SW480 (cell line): ENCODE measurements around the gene AKAP10.
"Not testable (repeated sequence)": the region's sequence is repeated elsewhere in the genome, so short reads cannot be mapped to it uniquely, and the experiment has no call there.

Experiments
- DNase-seq: peaks from one replicate; pipeline ENCODE4 v3.0.0-alpha.2; 2016; ENCODE audit warnings: low spot score

AKAP10 gene

DNA sequence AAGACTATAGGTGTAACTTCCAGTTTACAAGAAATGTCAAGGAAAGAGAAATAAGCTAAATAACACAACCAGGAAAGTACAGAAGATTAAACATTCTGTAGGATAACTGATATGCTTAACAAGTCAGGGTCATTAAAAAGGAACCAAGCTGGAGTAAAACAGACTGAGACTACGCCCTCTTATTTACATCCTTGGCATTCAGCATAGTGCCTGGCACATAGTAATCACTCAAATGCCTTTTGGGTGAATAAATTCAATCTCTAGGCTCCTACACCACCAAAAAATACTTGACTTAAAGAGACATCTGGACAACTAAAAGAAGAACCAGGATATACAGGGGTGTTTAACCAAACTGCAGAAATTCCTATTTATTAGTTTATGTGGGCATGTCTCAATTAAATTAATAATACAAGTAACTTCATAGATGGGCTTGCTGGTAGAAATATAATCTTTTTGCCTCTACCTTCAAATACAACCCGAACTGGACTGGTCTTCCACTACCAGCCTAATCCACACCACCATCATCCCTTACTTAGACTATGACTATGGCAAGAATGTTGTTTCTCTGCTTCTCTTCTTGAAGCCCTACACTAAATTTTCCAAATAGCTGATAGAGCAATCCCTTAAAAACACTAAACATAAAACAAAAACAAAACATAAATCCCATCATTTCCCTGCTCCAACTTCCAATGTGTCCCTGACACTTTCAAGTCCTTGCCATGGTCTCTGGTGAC is 62.2 kb downstream of the AKAP10 start:
- no peak for DNase-seq

DNA sequence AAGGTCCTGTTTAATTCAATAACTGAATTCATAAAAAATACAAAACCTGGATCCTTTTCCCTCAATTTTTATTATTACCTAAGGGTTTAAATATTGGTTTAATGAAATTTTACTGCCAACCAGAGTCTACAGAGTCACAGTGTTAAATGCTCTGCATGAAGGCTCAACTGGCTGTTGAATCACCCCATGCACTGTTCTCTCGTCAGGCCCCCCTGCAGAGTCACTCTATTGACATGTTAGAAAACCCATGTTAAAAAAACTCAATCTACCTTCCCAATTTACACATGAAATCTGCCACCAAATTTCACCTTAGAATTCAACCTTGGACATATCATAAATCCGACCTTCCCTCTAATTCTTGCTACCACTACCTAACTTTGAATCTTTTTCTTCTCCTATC is 66.6 kb downstream of the AKAP10 start:
- DNase-seq = no peak

DNA sequence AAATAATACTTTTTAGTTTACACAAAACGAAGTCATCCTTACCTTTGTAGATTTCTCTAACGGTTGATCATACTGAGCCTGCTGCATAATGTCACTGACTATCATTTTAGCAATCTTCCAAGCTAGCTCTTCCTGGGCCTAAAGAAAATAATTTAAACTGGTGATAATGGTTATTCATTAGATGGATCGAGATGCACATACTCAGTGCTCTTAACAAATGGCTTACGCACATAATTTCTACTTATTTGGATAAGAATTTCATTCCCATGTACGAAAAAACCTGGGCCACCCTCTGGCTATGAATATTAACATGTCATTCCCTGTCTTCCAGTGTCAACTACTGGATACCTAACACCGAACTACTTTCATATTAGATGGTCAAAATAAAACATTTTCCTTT is 68.5 kb downstream of the AKAP10 start:
- DNase-seq = no peak

DNA sequence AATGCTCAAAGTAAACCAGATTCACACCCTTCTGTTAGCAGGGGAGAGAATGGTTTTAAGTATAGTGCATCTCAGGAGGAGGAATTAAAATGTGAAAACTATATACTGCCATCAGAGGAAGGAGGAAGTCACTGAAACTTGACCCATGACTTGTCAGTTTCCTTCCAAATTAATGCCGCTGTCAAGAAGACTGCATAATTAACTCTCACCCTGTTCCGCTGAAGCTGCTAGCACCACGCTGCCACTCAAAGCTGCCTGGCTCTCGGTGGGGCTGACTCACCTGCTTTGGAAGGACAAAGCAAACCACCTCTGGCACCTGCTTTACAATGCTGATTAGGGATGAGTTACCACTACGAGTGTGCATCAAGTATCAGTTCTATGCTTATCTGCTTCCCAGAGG is 72.1 kb downstream of the AKAP10 start:
- no peak for DNase-seq

DNA sequence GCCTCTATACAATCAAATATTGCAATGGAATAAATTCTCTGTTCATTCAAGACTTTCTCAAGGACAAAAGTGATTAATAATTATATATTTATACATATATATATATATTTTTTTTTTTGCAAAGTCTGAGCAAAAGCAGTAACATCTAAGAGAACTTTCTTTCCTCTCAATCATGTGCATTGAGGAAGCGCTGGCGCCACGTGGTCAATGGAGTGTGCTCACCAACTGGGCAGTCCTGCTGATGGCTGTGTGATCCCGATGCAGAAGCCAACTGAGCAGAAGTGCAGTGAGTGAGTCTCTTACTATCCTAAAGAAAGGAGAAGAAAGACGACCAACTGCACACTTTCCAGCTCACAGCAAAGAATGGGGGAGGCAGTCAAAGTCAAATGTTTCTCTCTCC is 72.7 kb downstream of the AKAP10 start:
- no peak for DNase-seq

DNA sequence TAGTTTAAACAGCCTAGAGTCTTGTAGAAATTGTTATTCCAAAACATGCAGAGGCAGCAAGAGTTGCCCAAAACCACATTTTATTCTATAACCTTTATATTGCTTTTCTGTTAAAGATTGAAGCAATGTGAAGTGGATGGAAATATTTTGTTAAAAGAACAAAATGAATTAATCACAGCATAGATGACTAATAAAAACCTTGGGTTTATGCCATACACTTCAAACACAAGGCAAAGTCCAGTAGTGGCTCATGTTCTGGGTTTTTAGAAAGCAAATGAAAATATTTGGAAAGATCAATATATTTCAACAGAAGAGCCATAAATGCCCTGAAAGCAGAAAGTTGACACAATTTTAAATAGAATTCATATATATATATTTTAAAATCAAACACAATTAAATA is 73.2 kb downstream of the AKAP10 start:
- no peak for DNase-seq

DNA sequence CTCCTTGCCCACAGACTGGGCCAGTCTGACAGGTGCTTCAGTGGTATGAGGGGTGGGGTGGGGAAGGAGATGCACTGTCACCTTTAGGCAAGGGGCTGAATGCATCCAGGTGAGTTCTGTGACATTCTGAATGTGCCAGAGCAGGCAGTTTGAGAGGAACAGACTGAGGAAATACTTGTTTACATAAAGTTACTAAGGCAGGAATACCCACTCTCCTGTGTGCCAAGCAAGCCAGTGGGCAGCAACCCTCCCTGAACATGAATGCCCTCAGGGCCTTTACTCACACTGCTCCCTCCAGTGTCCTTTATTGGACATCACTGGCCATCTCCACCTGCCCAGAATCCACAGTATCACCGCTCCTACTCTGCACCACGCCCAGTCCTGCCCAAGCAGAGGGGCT is 76.8 kb downstream of the AKAP10 start:
- DNase-seq = no peak

DNA sequence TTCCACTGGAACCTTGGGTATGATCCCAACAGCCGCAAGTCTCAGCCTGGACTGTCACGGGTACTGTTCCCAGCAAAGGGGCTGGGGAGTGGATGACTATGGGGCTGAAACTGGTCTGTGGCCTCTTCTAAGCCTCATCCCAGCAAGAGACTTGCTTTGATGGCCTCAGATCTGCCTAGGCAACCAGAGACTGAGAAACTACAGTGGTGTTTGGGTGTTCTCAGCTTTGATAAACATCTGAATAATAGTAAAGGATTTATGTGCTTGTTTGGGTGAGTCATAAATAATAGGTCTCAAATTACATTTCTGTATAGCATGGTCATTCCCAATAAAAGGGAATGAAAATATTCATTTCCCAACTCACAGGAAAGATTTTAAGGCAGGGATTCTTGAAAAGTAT is 79.7 kb downstream of the AKAP10 start:
- peak; percentile 42 for DNase-seq

DNA sequence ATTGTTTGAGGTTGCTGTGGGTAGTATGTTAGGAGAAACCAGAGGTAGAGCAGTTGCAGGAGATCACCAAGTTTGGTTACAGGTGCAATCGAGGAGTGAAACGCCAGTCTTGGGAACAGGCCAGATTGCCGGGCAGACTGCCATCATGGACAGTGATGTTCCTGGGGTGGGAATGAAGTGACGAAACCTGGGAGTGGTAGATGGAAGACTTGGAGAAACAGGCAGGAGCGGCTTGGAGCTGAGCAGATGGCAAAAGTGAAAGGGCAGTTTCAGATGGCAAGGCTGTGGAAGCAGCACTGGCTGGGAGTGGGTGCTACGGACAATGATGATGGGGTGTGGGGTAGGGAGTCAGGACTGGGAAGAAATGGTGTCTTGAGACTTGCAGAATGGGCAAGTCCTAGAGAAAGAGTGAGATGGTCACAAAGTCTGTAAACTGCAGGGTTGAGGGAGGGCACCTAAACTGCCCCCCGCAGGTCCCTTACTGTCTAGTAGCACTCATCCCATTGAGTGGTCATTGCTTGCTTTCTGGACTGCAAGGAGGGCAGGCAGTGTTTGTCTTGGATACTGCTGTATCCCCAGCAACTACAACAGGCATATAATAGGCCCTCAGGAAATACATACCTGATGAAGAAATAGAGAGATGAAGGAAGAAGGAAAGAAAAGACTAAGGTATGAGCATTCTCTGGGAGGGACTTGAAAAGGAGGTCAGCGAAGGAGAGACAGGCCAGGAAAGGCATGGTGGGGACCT is 80.4 kb downstream of the AKAP10 start:
- DNase-seq = no peak

DNA sequence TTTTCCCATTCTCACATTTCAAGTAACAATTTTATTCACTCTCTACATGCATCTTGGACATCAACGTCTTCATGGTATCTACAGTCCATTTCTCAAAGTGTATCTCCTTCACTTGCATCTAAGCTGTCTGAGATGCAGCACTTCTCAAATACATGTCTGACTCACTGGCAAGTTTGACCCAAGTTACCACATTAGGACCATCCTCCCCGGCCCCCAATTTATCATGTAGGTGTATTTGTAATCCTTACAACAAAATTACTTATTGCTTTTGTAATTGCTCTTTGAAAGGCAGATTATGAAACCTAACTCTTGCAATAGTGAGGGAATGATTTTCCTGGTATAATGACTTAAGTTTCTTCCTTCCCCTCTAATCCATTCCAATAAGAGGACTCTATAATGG is 80.9 kb downstream of the AKAP10 start:
- no peak for DNase-seq

DNA sequence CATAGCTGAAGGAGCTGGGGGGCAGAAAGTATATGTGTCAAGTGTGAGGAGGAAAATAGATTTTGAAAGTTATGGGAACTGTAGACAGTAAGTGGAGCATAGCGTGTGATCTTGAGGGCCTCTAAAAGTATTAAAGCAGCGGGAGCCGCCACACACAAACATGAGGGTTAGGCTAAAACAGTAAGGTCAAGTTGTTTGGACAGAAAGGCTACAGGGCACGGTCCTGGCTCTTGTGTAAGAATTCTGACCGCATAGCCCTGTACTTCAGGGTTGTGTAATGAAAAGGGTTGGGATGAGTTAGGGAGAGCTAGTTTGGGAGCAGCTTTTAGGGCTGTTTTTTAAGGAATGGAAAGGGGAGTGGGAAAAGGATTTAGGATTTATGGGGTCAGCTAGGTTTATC is 87.1 kb downstream of the AKAP10 start:
- DNase-seq = not testable (repeated sequence)

DNA sequence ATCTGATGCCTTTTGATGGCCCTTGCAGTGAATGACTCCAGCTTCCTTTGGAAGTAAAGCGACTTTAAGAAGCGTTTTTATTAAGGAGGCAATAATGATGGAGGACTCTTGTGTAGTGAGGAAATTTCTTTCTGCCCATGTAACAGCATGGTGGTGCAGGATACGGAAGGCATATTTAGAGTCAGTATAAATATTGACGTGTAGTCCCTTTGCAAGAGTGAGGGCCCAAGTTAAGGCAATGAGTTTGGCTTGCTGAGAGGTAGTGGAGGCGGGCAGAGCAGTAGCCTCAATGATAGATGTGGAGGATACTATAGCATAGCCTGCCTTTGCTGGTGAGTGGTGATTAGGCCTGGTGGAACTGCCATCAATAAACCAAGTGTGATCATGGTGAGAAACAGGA is 87.6 kb downstream of the AKAP10 start:
- DNase-seq = not testable (repeated sequence)

DNA sequence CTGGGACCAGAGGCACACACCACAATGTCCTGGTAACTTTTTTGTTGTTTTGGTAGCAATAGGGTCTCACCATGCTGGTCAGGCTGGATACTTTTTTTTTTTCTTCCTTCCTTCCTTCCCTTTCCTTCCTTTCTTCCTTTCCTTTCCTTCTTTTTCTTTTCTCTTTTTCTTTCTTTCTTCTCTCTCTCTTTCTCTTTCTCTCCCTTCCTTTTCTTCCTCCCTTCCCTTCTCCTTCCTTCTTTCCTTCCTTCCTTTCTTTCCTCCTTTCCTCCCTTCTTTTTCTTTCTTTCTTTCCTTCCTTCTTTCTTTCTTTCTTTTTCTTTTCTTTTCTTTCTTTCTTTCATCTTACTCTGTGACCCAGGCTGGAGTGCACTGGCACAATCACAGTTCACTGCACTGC is 91.5 kb downstream of the AKAP10 start:
- DNase-seq = no peak

DNA sequence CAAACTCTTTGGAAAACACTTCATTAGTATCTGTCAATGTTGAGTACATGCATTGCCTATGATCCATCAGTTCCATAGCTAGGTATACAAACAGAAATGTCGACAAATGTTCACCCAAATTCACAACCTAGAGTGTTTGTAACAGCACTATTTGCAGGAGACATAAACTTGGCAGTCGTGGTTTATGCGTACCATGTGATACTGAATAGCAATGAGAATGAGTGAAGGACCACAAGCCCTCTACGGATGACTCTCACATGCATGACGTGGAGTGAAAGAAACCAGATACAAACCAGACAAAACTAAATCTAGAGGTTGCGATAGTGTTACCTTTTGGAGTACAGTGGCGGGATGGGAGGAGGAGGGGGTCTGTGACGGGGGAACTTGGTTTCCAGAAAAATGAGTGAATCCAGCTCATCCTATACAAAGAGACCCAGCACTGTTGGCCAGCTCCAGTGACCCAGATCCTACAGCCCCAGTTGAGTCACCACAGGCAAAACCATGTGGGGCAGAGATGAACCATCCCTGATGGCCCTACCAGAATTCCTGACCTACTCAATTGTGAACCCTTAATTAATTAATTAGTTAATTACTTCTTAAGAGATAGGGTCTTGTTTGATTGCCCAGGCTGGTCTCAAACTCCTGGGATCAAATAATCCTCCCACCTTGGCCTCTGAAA is 94.0 kb downstream of the AKAP10 start:
- no peak for DNase-seq

DNA sequence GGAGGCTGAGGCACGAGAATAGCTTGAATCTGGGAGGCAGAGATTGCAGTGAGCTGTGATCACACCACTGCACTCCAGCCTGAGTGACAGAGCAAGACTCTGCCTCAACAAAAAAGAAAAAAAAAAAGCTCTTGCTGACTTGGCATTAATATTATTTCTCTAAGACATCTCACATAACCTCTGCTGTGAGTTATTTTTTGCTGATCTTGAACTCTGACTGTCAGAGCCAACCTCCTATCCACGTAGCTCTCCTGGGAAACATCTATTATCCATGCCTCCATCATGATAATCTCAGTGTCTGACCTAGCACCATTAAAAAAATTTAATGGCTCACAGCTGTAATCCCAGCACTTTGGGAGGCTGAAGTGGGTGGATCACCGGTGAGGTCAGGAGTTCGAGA is 97.2 kb downstream of the AKAP10 start:
- no peak for DNase-seq

DNA sequence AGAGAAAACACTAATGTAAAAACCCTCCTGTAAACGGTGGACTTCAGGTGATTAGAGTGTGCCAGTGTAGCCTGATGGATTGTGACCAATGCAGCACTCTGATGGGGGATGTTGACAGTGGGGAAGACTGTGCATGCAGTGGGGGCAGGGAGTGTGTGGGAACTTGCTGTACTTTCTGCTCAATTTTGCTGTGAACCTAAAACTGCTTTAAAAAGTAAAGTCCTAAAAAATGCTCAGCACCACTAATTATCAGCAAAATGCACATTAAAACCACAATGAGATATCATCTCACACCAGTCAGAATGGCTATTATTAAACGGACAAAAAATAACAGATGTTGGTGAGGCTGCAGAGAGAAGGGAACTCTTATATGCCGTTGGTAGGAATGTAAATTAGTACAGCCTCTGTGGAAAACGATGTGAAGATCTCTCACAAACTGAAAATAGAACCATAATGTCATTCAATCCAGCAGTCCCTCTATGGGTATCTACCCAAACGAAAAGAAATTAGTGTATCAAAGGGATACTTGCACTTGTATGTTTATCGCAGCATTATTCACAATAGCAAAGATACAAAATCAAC is 100.2 kb downstream of the AKAP10 start:
- no peak for DNase-seq

DNA sequence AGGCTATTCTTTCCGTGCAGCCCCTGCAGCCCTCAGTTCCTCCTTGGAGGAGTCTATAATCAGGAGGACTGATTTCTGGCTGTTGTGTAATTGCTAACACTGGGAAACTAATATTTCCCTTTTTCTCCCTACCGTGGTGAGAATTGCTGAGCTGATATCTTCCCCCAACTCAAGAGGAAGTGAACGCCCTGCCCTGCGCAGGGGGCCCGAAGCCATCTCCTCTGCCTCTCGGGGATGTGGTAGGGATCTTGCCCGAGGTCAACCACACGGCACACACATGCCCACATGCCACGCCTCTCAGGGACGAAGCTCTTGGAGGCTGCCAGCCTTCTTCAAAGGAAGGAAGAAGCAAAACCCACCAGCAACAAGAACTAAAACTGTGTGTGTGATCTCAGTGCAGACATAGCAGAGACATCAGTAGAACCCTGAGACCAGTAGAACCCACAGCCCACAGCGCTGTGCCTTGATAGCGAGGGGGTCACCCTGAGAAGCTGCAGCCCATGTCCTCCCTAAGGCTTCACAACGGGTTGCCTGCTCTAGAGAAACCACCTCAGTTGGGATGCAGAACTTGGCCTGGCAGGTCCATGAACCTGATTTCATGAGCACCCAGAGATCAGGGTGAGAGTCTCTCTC is 101.0 kb downstream of the AKAP10 start:
- no peak for DNase-seq

DNA sequence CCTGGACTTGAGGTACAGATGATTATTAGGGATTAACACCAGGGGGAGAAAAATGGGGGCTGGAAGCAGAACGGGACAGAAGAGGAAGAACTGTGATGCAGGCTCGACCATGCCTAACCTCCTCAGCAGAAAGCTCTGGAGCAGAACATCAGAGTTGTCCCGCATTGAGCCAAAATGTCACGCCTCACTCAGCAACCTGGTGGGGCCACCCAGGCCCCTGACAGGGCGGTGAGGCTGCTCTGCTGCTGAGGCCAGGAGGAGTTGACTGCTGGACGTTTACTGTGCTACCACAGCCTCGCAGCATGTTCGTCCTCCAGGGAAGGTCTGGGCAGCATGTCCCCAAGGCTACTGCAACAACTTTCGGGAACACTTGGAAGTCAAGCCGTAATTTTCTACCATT is 103.4 kb downstream of the AKAP10 start:
- DNase-seq = no peak

DNA sequence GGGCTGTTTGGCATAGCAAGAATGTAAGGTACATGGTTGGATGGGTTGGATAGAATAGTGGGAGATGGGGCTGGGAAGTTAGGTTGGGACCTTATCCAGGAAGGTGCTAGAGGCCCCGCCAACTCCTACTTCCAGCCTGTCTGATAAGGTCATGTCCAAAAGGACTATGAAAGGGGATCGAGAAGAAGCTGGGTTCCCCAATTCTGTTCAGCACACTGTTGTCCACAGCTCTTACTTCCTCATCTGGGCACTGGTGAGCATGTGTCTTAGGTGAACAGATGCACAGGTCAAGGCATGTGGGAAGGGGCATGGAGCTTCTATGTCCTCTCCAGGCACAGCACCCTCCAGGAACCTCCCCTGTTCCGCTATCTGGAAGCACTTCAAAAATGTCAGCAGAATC is 104.3 kb downstream of the AKAP10 start:
- DNase-seq = no peak

DNA sequence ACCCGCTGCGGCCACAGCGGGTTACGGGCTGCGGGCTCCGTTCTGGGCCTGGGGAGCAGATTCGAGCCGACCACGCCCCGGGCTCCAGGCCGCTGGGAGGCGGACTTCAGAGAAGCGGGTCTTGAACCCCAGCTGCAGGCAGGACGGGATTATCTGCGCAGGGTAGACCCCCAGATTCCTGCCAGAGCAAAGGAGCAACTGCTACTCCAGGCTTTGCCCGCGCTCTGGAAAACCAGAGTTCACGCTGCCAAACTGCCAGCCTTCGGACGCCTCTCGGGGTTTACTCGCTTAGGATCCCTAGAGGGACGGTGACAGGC is 109.6 kb downstream of the AKAP10 start:
- DNase-seq = no peak

DNA sequence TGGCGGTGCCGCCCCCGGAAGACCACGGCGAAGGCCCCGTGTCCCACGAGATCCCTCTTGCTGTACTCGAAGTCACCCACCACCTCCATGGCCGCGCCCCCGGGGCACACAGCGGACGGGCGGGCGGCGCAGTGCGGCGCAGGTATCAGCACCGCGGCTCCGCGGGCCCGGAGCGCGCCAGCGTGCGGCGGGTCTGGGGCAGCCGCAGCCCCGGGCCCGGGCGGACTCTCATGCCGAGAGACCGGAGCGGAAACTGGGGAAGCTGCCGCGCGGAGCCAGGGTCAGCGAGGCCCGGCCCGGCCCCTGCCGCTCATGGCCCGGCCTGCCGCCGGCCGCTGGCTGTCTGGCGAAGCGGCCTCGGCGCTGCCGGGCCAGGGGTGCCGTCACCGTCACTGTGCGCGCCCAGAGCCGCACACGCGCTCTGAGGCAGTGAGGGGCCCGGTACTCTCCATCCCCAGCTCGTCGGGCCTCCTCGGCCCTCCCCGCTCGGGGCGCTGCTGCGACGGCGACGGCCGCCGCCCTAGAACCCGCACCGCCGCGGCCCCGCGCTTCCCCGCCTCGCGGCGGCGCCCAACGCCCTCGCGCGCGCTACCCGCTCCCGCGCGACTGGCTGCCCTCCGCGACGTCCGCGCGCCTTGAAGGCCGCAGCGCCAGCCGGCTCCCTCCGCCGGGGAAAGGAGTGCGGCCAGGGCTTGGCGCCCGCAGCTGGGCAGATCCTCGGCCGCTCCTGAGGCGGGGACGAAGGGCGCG is 110.1 kb downstream of the AKAP10 start, which contains the start of gene ULK2:
Gene ULK2, minus strand, starts transcription at position 608 of the 750 bp plus-strand sequence. Its CDS starts 519 bp downstream, at position 89.
- DNase-seq = peak; percentile 54

DNA sequence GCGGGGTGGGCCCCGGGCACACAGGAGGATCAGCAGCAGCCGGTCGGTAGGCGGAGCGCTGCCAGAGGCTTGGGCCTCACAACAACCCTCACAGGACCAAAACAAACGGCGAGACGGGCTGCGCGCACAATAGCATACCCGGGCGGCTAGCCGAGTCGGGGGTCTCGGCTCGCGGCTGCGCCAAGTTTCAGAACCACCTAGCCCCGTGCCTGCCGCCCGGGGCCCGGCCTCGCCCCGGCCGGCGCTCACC is 110.6 kb downstream of the AKAP10 start:
- peak; percentile 68 for DNase-seq
